ENCODE data around the gene CAPN12.
"Not testable (repeated sequence)": the region's sequence is repeated elsewhere in the genome, so short reads cannot be mapped to it uniquely, and the experiment has no call there.

CAPN12 gene

DNA sequence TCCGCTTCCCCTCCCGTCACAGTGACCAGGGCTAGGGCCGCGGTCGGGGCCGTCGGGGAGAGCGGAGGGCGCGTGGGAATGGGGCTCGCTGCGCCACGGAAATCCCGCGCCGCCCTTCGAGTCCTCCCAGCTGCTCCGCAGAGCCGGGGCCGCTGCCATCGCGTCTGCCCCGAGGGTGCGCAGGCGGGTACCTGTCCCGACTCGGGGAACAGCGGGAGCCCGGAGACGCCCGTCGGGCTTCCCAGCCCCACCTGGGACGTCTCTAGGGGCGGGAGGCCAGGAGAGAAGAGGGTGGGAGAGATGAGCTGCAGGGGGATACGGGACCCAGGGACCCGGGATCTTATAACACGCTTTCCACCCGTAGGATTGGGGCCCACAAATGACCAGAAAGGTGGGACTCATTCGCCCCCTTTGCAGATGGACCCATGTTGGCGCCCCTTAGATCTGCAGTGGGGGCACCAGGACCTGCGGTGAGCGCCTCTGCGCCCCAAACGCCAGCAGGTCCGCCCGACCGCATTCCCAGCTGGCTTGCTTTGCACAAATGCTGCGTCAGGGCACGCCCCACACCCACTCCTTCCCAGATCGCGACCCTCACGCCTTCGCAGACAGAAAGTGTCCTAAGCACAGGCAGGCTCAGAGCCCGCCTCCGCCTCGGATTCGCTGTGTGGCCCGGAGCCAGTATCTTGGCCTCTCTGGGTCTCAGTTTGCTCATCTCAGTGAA is 26.1 kb upstream of the CAPN12 start:
- DNase-seq: not testable (repeated sequence)

GRCh38 chr19:38769635-38770211 is 25.4 kb upstream of the CAPN12 start:
- no peak for DNase-seq

- DNase-seq: no peak
These were observed 22.2 kb upstream of the CAPN12 start for GRCh38 chr19:38766276-38767047.

DNA sequence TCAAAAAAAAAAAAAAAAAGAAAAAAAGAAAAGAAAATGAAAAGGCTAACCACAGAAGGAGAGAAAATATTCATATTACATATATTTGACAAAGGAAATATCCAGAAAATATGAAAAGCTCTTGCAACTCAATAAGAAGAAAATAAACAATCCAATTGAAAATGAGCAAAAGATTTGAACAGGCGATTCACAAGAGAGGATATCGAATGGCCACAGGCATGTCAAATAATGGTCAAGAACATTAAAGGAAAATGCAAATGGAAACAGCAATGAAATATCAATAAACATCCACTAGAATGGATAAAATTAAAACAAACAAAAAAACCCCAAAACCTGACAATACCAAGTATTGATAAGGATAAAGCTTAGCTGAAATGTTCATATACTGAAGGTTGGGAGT is 20.9 kb upstream of the CAPN12 start:
- no peak for DNase-seq

- no peak for DNase-seq
These were observed 19.5 kb upstream of the CAPN12 start for GRCh38 chr19:38763795-38764220.

GRCh38 chr19:38761884-38762389 is 17.7 kb upstream of the CAPN12 start:
- DNase-seq: not testable (repeated sequence)

GRCh38 chr19:38760805-38761517 is 16.7 kb upstream of the CAPN12 start:
- not testable (repeated sequence) for DNase-seq

DNA sequence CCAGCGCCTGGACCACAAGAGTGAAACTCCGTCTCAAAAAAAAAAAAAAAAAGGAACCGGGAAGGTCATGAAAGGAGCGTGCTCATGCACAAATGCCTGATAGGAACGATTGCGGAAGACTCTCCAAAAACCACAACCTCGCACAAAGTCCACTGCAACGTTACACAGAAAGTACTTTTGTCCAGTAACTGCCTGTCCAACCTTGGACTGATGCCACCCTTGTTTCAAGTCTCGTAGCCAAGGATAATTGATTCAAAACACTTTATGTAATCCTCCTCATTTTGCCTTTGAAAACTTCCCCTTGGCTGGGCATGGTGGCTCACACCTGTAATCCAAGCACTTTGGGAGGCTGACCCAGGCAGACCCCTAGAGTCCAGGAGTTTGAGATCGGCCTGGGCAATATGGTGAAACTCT is 15.3 kb upstream of the CAPN12 start:
- no peak for DNase-seq

DNA sequence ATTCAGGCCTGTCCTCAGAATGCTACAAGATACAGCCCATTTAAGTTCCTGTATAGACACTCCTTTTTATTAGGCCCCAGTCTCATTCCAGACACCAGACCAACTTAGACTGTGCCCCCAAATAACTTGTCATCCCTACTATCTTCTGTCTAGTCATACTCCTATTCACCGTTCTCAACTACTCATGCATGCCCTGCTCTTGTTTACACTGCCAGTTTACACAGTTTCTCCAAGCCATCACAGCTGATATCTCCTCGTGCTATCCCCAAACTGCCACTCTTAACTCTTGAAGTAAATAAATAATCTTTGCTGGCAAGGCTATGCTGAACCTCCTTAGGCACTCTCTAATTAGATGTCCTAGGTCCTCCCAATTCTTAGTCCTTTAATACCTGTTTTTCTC is 9.9 kb upstream of the CAPN12 start:
- not testable (repeated sequence) for DNase-seq

GRCh38 chr19:38753783-38754182 is 9.5 kb upstream of the CAPN12 start:
- not testable (repeated sequence) for DNase-seq

DNA sequence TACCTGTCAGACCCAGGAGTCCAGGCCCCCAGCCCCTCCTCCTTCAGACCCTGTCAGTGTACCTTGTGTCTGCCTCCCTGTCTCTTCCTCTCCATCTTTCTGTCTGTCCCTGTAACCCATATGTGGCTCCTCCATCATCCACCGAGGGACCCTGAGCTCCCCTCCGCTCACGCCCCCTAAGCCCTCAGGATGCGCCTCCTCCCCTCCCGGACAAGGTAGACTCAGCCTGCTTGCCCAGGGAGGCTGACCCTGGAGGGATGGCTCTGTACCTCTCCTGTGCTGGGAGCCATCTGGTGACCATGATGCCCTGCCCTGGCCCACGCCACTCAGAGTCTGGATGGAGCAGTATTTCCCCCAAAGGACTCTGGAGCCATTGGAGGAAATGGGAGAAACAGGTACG is 1.0 kb upstream of the CAPN12 start:
- DNase-seq: no peak

DNA sequence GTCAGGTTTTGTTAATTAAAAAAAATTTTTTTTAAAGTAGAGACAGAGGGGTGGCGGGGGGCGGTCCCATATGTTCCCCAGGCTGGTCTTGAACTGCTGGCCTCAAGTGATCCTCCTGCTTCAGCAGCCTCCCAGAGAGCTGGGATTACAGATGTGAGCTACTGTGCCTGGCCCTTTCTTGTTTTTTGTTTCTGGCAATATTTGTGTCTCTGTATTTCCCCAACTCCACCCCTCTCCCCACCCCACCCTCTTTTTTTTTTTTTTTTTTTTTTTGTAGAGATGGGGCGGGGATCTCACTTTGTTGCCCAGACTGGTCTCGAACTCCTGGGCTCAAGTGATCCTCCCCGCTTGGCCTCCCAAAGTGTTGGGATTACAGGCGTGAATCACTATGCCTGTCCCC is 600 bp upstream of the CAPN12 start:
- DNase-seq: no peak

GRCh38 chr19:38743394-38744297 is 628 bp downstream of the CAPN12 start:
- DNase-seq: no peak

DNA sequence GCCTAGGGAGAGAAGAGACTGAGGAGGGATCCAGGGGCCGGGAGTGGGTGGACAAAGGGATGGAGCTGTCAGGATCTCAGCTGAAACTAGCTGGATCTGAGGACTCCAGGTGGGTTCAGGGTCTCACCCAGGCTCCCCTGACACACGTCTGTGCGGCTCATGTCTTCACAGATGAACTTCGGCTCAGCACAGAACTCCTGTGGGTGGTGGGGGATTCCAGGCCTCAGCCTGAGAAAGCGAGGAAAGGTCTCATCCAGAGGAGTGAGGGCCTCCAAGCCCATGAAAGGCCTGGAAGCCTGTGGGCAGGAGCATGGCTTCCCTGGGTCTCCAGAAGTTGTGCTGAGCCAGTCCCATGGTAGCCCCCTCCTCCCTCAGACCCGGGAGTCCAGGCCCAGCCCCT is 1.4 kb downstream of the CAPN12 start:
- DNase-seq: no peak

DNA sequence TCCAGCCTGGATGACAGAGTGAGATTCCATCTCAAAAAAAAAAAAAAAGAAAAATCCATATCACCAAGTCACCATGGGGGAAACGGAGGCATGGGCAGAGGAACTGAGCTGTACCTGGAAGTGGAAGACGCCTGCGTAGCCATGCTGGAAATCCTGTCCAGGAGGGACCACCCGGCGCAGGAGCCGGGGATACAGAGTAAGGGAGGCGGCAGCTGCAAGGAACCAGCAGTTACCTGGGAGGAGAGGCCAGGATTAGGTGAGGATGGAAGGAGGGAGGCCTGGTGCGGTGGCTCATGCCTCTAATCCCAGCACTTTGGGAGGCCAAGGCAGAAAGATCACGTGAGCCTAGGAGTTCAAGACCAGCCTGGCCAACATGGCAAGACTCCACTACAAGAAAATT is 2.0 kb downstream of the CAPN12 start:
- no peak for DNase-seq

- DNase-seq: no peak
These were observed 2.6 kb downstream of the CAPN12 start for GRCh38 chr19:38741670-38742069.

- DNase-seq: no peak
These were observed 3.3 kb downstream of the CAPN12 start for GRCh38 chr19:38740932-38741331.

DNA sequence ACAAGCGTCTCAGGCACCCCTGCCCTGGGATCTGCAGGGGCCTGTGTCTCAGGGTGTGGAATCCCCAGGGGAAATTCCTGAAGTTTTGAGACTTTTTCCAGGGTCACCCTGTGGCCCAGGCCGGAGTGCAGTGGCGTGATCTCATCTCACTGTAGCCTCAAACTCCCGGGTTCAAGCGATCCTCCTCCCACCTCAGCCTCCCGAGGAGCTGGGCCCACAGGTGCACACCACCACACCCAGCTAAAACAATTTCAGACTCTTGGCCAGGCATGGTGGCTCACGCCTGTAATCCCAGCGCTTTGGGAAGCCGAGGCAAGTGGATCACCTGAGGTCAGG is 4.0 kb downstream of the CAPN12 start:
- DNase-seq: no peak

DNA sequence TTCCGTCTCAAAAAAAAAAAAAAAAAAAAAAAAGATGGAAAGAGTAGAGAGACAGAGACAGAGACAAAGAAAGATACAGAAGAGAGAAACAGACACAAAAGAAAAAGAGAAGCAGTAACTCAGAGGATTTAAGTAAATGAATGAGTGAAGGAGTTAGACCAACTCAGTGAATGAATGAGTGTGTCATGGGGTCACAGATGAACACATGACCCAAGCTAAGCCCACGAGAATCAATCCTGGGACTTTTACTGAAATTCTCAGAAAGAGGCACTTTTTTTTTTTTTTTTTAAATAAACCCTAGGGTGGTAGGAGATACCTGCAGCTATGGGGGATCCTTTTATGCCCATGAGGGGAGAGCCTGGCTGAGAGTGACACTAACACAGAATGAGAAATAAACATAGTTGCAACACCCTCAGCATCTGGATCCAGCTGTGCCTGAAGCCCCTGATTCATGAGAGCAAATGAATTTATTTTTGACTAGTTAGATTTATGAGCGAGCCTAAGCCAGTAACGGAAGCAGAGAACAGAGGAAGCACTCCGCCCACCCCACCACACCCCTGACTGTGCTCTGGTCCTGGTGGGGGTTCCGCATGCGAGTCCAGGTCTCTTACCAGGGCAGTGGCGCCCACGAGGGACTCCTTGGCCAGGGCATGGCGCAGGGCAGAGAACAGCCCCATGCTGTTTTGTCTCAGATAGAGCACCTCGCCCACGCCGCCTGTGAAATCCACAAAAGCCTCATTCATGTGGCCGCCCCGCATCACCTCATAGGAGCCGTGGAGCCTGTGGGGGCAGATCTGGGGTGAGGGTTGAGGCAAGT is 4.6 kb downstream of the CAPN12 start:
- DNase-seq: no peak

DNA sequence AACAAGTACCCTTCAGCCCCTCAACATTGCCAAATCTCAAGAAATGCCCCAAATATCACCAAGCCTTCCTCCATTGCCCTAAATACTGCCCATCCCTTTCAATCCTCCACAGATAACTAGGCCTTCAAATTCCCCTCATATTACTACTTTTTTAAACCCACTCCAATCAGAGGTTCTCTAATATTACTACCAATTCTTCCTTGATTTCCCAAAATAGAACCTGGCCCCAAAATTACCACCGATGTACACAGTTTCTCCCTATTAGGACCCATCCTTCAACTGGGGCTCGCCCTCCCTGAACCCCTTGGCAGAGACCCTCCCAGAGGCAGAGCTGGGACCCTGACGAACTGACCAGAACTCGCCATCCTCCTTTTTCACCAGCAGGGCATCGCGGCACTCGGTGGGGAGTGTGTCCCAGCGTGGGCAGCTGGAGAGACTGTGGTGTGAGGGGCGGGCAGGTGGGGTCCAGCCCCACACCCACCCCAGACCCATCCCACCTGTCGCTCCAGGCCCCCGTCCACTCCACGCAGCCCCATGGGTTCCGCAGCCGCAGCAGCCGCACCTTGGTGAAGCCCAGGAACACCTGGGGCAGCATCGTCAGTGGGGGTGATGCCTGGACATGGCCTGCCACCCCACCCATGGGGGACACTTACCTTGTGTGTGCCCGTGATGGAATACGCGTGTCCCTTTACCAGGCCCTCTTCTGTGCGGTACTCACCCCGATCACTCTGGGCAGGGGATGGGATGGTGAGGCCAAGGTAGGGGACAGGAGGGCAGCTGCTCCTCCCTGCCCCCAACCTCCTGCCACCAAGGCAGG is 6.1 kb downstream of the CAPN12 start:
- DNase-seq: no peak
